NCI-H2107 treated with DMSO at 0.1 percent for 48 hours (cell line): ENCODE measurements around the gene HOGA1.
A peak's percentile ranks its signal among the peaks of the same experiment; 100 is the strongest.
"Not testable (repeated sequence)": the region's sequence is repeated elsewhere in the genome, so short reads cannot be mapped to it uniquely, and the experiment has no call there.

ENCODE experiments used
- DNase-seq: peaks from one replicate; lab custom pipeline; 2025; ENCODE audit not compliant: unreplicated experiment; lab: John Stamatoyannopoulos, UW

The HOGA1 gene

GRCh38 chr10:97607095-97607636, 23.0 kb downstream of the HOGA1 start:
- DNase-seq, result no peak

GRCh38 chr10:97608991-97609561, 24.9 kb downstream of the HOGA1 start:
- no peak for DNase-seq

GRCh38 chr10:97611473-97611872, 27.3 kb downstream of the HOGA1 start:
- no peak for DNase-seq

GRCh38 chr10:97612386-97612785, 28.2 kb downstream of the HOGA1 start:
- no peak for DNase-seq

GRCh38 chr10:97618285-97618684, 34.1 kb downstream of the HOGA1 start:
- DNase-seq, result no peak

GRCh38 chr10:97618733-97619132, 34.5 kb downstream of the HOGA1 start:
- DNase-seq, result no peak

GRCh38 chr10:97623277-97623676, 39.1 kb downstream of the HOGA1 start:
- no peak for DNase-seq

GRCh38 chr10:97627731-97628130, 43.5 kb downstream of the HOGA1 start:
- no peak for DNase-seq

GRCh38 chr10:97628228-97628627, 44.0 kb downstream of the HOGA1 start:
- DNase-seq, result no peak

- no peak for DNase-seq
These were observed 45.1 kb downstream of the HOGA1 start for GRCh38 chr10:97629289-97629688.

- DNase-seq, result no peak
These were observed 46.9 kb downstream of the HOGA1 start for GRCh38 chr10:97631098-97631497.

- peak; percentile 73 for DNase-seq
These were observed 49.0 kb downstream of the HOGA1 start, which contains the start of gene MORN4 for GRCh38 chr10:97632949-97633884. TSS of gene MORN4 (minus strand) at chr10:97633500. CDS start at chr10:97619653, 13,847 bp downstream.

GRCh38 chr10:97633921-97634320, 49.7 kb downstream of the HOGA1 start:
- DNase-seq, result no peak

- no peak for DNase-seq
These were observed 51.4 kb downstream of the HOGA1 start for GRCh38 chr10:97635577-97635976.

GRCh38 chr10:97639090-97639489, 54.9 kb downstream of the HOGA1 start:
- not testable (repeated sequence) for DNase-seq

- DNase-seq, result peak; percentile 90
These were observed 56.1 kb downstream of the HOGA1 start, which contains the start of gene PI4K2A for GRCh38 chr10:97640174-97640867. TSS of gene PI4K2A (plus strand) at chr10:97640671. CDS start at chr10:97640743, 72 bp downstream.

- no peak for DNase-seq
These were observed 57.0 kb downstream of the HOGA1 start for GRCh38 chr10:97640868-97641811.

- not testable (repeated sequence) for DNase-seq
These were observed 58.4 kb downstream of the HOGA1 start for GRCh38 chr10:97642471-97643159.

- DNase-seq, result no peak
These were observed 59.3 kb downstream of the HOGA1 start for GRCh38 chr10:97643441-97643985.
